Activated T-cell treated with anti-CD3 and anti-CD28 coated beads, Interleukin-2, amount 50 U/mL, for 24 hours (primary cell): ENCODE data around the gene SCAP.
A peak's percentile ranks its signal among the peaks of the same experiment; 100 is the strongest.

Experiments
- DNase-seq: peaks from one replicate; pipeline ENCODE4 v3.0.0-alpha.2; 2020
- H3K27ac Mint-ChIP-seq: 2 replicates; pipeline ENCODE4 v1.8.0; 2020; ENCODE audit warnings: mild to moderate bottlenecking, mixed read lengths
- H3K27me3 Mint-ChIP-seq: 2 replicates; pipeline ENCODE4 v1.8.0; 2020; ENCODE audit warnings: mixed read lengths
- H3K36me3 Mint-ChIP-seq: 2 replicates; pipeline ENCODE4 v1.8.0; 2020; ENCODE audit warnings: low read depth, mixed read lengths
- H3K4me1 Mint-ChIP-seq: 2 replicates; pipeline ENCODE4 v1.8.0; 2020; ENCODE audit warnings: low read depth, mixed read lengths
- H3K4me3 Mint-ChIP-seq: 2 replicates; pipeline ENCODE4 v1.8.0; 2020; ENCODE audit warnings: mild to moderate bottlenecking, moderate library complexity, mixed read lengths
- H3K9me3 Mint-ChIP-seq: 2 replicates; pipeline ENCODE4 v1.8.0; 2020; ENCODE audit warnings: mixed read lengths

The SCAP gene

DNA sequence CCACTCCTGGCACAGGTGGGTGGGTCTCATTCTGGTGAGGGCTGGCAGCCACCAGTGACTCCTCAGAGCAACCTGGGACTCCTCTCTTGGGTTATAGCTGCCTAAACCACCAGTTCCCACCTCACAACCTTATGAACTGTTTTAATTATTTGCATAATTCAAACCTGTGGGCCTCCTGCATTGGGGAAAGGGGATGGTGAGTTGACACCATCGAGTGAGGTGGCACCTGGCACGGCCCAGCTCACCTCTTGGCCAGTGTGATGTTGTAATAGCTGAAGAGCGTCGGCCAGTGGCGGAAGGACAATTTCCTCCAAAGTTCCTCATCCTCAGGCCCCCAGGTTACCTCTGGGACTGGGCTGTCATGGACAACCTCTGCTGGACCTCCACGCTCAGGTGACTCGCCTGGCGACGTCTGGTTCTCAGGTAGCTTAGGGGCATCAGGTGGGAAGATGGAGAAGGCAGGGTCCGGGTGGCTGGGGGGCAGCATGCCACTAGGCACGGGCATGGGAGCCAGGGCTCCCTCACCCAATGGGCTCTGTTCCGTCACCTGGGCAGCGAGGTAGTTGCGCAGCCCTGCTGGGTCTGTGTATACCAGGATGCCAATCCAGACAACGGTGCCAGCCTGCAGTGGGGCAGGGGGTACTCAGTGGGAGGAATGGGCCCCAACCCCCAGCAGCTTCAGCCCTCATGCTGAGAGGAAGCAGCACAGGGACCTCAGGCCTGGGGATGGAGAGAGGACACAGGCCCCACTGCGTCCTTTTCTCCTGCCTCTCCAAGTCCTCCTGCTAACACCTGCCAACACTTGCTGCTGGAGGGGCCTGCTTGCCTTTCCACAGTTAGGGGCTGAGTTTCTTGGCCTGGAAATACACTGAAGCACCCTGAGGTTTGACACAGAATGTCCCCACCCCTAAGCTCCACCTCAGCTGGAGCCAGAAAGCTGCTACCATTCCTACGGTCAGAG is 56.4 kb downstream of the SCAP start:
- no peak for DNase-seq
- peaks cover 23% of the 10 kb centered on the region for H3K4me1 Mint-ChIP-seq
- H3K4me3 Mint-ChIP-seq, result no peak overlapping the region
- no peaks in the 10 kb centered on the region for H3K9me3 Mint-ChIP-seq
- no peaks in the 10 kb centered on the region for H3K27me3 Mint-ChIP-seq
- H3K27ac Mint-ChIP-seq, result peak overlapping the region; percentile 87
- H3K36me3 Mint-ChIP-seq, result peaks cover 74% of the 10 kb centered on the region

DNA sequence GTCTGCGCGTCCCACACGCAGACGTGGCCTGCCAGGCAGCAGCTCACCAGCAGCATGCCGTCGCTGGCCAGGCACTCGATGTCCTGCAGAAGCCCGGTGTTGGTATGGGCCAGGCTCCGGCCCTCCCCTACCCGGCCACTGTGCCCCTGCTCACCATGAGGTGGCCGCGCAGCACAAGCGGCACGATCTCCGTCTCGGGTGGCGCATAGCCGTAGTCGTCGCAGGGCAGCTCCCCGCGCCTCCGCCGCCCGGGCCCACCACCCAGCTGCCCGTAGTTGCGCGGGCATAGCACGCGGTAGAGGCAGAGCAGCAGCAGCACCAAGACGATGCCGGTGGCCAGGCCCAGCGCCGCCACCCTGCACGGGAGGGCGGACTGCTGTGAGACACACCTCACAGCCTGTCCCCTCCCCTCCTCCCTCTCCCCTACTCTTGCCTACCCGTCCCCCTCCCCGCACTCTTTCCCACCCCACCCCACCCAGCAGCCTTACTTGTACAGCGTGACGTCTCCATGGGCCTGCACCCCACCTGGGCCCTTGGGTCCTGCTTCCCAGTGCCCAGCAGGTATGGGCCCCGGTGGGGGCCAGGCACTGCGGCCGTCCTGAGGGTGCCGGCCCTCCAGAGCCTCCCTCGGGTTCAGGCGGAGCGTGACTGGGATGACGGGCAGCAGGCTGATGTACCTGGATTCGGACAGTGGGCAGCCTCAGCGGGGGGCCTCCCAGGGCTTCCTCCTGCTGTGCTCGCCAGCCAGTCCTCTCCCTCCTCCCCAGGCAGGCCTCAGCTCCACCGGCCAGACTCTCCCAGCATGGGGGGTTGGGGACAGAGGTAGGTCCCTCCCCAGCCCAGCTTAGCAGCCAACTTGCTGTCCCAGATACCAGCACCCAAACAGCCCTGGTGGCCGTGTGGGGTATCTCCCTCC is 57.3 kb downstream of the SCAP start:
- peaks cover 23% of the 10 kb centered on the region for H3K4me1 Mint-ChIP-seq
- peak overlapping the region; percentile 87 for H3K27ac Mint-ChIP-seq
- H3K36me3 Mint-ChIP-seq, result peaks cover 80% of the 10 kb centered on the region
- peak; percentile 37 for DNase-seq
- no peak overlapping the region for H3K4me3 Mint-ChIP-seq
- no peaks in the 10 kb centered on the region for H3K9me3 Mint-ChIP-seq
- no peaks in the 10 kb centered on the region for H3K27me3 Mint-ChIP-seq

DNA sequence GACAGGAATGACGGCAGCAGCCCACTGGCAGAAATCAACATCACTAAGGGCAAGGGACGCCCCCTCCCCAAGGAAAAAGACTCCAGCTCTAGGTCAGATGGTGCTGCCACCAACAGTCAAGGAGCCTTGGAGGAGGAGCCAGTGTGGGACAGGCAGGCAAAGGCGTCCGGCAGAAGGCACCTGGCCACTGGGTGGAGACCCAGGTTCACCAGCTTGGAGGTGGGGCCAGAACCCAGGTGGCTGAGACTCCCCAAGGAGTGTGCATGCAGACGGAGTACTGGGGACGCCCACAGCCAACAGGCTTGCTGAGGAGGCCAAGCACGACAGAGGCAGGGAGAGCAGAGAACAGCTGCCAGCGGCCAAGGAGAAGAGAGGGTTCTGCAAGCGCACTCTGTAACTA is 59.7 kb downstream of the SCAP start:
- DNase-seq, result no peak
- Mint-ChIP-seq H3K4me1 (peaks cover 4% of the 10 kb centered on the region), H3K4me3 (no peak overlapping the region), H3K9me3 (no peaks in the 10 kb centered on the region), H3K27ac (peak overlapping the region; percentile 53), H3K36me3 (peaks cover 81% of the 10 kb centered on the region), H3K27me3 (no peaks in the 10 kb centered on the region)

GRCh38 chr3:47414666-47415587 is 60.8 kb downstream of the SCAP start:
- DNase-seq, result no peak
- Mint-ChIP-seq H3K36me3 (peaks cover 76% of the 10 kb centered on the region), H3K4me3 (no peak overlapping the region), H3K27ac (peak overlapping the region; percentile 53), H3K27me3 (no peaks in the 10 kb centered on the region), H3K4me1 (no peaks in the 10 kb centered on the region), H3K9me3 (no peaks in the 10 kb centered on the region)

DNA sequence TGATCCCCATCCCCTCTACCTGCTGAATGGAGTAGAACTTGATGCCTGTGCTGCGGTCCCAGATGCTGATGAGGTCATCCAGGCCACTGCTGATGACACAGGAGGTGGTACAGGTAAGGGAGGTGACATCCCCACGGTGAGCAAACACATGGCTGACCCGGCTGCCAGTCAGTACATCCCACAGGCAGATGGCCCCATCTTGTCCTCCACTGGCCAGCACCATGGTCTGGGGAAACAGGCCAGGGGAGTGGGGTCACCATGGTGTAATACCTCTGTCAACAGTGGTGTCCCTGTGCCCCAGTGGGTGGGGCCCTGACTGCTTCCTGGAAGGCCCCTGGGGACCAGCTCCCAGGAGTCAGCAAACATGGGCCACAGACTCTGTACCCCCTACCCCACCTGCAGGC is 61.6 kb downstream of the SCAP start:
- H3K36me3 Mint-ChIP-seq, result peaks cover 75% of the 10 kb centered on the region
- H3K27ac Mint-ChIP-seq, result peak overlapping the region; percentile 10
- no peaks in the 10 kb centered on the region for H3K9me3 Mint-ChIP-seq

GRCh38 chr3:47413751-47414150 is 62.0 kb downstream of the SCAP start:
- DNase-seq, result no peak
- H3K27me3 Mint-ChIP-seq, result no peaks in the 10 kb centered on the region
- peaks cover 75% of the 10 kb centered on the region for H3K36me3 Mint-ChIP-seq
- no peak overlapping the region for H3K4me3 Mint-ChIP-seq
- no peaks in the 10 kb centered on the region for H3K9me3 Mint-ChIP-seq
- H3K27ac Mint-ChIP-seq, result peak overlapping the region; percentile 10
- no peaks in the 10 kb centered on the region for H3K4me1 Mint-ChIP-seq

More for the DNA sequence above, 61.6 kb downstream of the SCAP start:
- H3K4me1 Mint-ChIP-seq, result no peaks in the 10 kb centered on the region
- DNase-seq, result no peak
- no peak overlapping the region for H3K4me3 Mint-ChIP-seq
- H3K27me3 Mint-ChIP-seq, result no peaks in the 10 kb centered on the region

- peaks cover 82% of the 10 kb centered on the region for H3K36me3 Mint-ChIP-seq
- H3K27ac Mint-ChIP-seq, result peak overlapping the region; percentile 10
- no peaks in the 10 kb centered on the region for H3K27me3 Mint-ChIP-seq
- DNase-seq, result no peak
- no peak overlapping the region for H3K4me3 Mint-ChIP-seq
- no peaks in the 10 kb centered on the region for H3K9me3 Mint-ChIP-seq
- H3K4me1 Mint-ChIP-seq, result no peaks in the 10 kb centered on the region
These were observed 62.8 kb downstream of the SCAP start for GRCh38 chr3:47412842-47413520.

- Mint-ChIP-seq H3K27me3 (no peaks in the 10 kb centered on the region), H3K36me3 (peaks cover 88% of the 10 kb centered on the region), H3K27ac (no peak overlapping the region), H3K4me3 (no peak overlapping the region), H3K4me1 (no peaks in the 10 kb centered on the region), H3K9me3 (no peaks in the 10 kb centered on the region)
- no peak for DNase-seq
These were observed 63.3 kb downstream of the SCAP start for GRCh38 chr3:47412453-47412756.

- H3K9me3 Mint-ChIP-seq, result no peaks in the 10 kb centered on the region
- H3K4me1 Mint-ChIP-seq, result no peaks in the 10 kb centered on the region
- H3K27me3 Mint-ChIP-seq, result no peaks in the 10 kb centered on the region
- DNase-seq, result no peak
- peaks cover 90% of the 10 kb centered on the region for H3K36me3 Mint-ChIP-seq
- H3K27ac Mint-ChIP-seq, result no peak overlapping the region
- no peak overlapping the region for H3K4me3 Mint-ChIP-seq
These were observed 63.9 kb downstream of the SCAP start for GRCh38 chr3:47411696-47412452.

DNA sequence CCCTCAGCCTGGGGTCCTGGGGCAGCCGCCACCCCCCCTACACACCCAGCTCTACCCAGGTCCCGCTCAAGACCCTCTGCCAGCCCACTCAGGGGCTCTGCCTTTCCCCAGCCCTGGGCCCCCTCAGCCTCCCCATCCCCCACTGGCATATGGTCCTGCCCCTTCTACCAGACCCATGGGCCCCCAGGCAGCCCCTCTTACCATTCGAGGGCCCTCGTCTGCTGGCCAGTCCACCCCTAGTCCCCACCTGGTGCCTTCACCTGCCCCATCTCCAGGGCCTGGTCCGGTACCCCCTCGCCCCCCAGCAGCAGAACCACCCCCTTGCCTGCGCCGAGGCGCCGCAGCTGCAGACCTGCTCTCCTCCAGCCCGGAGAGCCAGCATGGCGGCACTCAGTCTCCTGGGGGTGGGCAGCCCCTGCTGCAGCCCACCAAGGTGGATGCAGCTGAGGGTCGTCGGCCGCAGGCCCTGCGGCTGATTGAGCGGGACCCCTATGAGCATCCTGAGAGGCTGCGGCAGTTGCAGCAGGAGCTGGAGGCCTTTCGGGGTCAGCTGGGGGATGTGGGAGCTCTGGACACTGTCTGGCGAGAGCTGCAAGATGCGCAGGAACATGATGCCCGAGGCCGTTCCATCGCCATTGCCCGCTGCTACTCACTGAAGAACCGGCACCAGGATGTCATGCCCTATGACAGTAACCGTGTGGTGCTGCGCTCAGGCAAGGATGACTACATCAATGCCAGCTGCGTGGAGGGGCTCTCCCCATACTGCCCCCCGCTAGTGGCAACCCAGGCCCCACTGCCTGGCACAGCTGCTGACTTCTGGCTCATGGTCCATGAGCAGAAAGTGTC is 64.7 kb downstream of the SCAP start:
- Mint-ChIP-seq H3K27ac (no peak overlapping the region), H3K9me3 (no peaks in the 10 kb centered on the region), H3K36me3 (peaks cover 92% of the 10 kb centered on the region)

GRCh38 chr3:47410417-47410720 is 65.4 kb downstream of the SCAP start:
- no peak overlapping the region for H3K27ac Mint-ChIP-seq

More for the DNA sequence above, 64.7 kb downstream of the SCAP start:
- Mint-ChIP-seq H3K4me3 (no peak overlapping the region), H3K27me3 (no peaks in the 10 kb centered on the region), H3K4me1 (no peaks in the 10 kb centered on the region)
- no peak for DNase-seq

GRCh38 chr3:47409688-47410416 is 65.9 kb downstream of the SCAP start:
- H3K36me3 Mint-ChIP-seq, result peaks cover 83% of the 10 kb centered on the region
- no peaks in the 10 kb centered on the region for H3K27me3 Mint-ChIP-seq
- no peaks in the 10 kb centered on the region for H3K4me1 Mint-ChIP-seq
- no peak for DNase-seq
- no peaks in the 10 kb centered on the region for H3K9me3 Mint-ChIP-seq
- no peak overlapping the region for H3K4me3 Mint-ChIP-seq
- H3K27ac Mint-ChIP-seq, result no peak overlapping the region

More at GRCh38 chr3:47410417-47410720, 65.4 kb downstream of the SCAP start:
- Mint-ChIP-seq H3K36me3 (peaks cover 88% of the 10 kb centered on the region), H3K4me3 (no peak overlapping the region), H3K9me3 (no peaks in the 10 kb centered on the region), H3K27me3 (no peaks in the 10 kb centered on the region), H3K4me1 (no peaks in the 10 kb centered on the region)
- no peak for DNase-seq
